AG10803 (cell line): ENCODE results near the gene SULT6B1.
"Not testable (repeated sequence)": the region's sequence is repeated elsewhere in the genome, so short reads cannot be mapped to it uniquely, and the experiment has no call there.

Experiments
- DNase-seq: peaks from one replicate; pipeline ENCODE4 v3.0.0; 2010; ENCODE audit warnings: low read depth
- H3K4me3 ChIP-seq: 2 replicates; pipeline ENCODE4 v1.5.1; 2011; ENCODE audit warnings: mild to moderate bottlenecking, low read length, control low read depth
- TF ChIP-seq, protein P1 (sequence below): conservative IDR thresholded peaks from 2 replicates; pipeline ENCODE4 v1.5.1; 2011; ENCODE audit warnings: mild to moderate bottlenecking, low read length, control low read depth, inconsistent platforms

Gene SULT6B1, protein sequence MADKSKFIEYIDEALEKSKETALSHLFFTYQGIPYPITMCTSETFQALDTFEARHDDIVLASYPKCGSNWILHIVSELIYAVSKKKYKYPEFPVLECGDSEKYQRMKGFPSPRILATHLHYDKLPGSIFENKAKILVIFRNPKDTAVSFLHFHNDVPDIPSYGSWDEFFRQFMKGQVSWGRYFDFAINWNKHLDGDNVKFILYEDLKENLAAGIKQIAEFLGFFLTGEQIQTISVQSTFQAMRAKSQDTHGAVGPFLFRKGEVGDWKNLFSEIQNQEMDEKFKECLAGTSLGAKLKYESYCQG

DNA sequence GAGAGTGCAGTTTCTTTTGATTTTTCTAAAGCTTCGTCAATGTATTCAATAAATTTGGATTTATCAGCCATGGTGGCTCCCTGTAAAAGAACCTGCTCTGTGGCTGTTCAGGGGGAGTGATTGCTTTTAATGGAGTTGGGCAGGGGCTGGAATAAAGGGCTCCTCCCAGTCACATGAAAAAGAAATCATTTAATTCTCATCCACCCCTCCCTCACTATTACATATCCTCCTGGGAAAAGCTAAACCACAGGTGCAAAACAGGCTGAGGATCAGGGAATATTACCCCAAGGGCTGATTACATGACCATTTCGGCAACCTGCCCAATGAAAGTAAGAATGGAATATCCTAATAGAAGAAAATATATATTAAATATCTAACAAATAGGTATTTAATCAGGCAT, at the start of gene SULT6B1:
TSS of gene SULT6B1 (minus strand) at position 101 of the 400 bp plus-strand sequence. CDS start at position 71, 30 bp downstream.
- DNase-seq, result no peak
- no peak within 1 kb of the TSS for H3K4me3 ChIP-seq
- TF ChIP-seq, protein P1, sequence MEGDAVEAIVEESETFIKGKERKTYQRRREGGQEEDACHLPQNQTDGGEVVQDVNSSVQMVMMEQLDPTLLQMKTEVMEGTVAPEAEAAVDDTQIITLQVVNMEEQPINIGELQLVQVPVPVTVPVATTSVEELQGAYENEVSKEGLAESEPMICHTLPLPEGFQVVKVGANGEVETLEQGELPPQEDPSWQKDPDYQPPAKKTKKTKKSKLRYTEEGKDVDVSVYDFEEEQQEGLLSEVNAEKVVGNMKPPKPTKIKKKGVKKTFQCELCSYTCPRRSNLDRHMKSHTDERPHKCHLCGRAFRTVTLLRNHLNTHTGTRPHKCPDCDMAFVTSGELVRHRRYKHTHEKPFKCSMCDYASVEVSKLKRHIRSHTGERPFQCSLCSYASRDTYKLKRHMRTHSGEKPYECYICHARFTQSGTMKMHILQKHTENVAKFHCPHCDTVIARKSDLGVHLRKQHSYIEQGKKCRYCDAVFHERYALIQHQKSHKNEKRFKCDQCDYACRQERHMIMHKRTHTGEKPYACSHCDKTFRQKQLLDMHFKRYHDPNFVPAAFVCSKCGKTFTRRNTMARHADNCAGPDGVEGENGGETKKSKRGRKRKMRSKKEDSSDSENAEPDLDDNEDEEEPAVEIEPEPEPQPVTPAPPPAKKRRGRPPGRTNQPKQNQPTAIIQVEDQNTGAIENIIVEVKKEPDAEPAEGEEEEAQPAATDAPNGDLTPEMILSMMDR, result no peak

DNA sequence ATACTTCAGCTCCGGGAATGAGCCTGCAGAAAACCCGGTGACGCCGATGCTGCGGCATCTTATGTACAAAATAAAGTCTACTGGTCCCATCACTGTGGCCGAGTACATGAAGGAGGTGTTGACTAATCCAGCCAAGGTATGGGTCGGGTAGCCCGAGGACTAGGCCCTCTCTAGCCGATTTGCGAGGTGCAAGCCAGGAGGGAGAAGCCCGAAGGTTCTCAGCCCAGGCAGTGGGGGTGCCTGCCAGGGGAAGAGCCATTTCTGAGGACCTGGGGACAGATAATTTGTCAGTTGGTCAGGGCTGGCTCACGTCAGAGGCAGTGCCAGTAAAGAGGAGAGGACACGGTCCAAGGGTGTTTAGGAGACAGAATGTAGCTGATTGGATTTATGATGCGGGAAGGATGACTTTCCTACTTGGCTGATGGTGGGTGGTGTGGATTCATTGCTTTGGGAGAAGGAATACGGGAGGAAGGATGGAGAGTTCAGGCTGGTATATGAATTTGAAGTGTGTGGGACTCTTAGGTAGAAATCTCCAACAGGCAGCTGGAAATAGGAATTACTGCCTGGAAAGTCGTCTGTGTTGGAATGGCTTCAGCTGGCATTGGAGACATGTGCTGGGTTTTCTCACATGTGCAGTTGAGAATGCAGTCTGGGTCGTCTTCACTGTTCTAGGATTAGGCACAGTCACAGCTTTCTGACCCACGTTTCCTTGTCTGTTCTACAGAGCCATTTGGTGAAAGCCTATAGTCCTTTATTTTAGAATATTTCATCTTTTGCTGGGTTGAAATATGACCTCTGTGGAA, 43.9 kb upstream of the SULT6B1 start:
- DNase-seq, result peak; percentile 70

DNA sequence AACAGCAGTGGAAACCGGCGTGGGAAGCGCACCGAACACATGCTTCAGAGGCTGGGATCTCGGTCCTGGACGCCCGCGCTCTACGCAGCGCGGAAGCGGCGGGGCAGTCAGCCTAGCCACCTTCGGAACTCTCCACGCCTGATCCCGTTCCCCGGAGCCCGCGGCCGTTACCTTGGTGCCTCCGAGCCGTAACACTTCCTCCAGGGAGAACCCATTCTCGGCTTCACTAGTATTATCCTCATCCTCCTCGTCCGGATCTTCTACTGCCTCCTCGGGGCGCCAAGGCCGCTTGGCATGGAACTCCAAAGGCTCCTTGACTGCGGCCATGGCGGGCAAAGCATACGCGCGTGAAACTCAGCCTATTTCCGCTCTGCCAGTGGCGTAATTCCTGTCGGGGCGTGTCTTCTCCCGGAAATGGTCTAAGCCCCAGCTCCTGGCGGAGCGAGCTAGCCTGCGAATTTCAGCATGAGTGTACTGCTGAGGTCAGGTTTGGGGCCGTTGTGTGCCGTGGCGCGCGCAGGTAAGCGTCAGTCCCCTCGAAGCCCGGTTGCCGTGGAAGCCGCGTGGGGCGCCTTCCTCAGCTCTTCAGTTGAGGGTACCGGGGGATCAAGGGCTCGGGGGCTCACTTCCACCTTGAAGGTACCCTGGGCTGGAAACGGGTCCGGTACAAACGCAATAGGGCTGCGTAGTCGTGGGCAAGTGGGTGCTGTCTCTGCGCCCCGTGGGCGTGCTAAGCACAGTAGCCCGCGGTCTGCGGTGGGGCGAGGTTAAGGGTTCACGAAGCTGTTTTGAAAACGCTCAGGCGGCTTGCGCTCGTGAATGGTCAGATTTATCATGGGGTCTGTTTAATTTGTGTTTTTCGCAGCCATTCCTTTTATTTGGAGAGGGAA, 43.0 kb upstream of the SULT6B1 start, which contains the start of the genes CEBPZ and NDUFAF7:
TSS of gene CEBPZ (minus strand) at position 356 of the 890 bp plus-strand sequence. CDS start at position 327, 29 bp downstream.
TSS of gene NDUFAF7 (plus strand) at position 418 of the 890 bp plus-strand sequence. CDS start at position 466, 48 bp downstream.
- H3K4me3 ChIP-seq, result peak within 1 kb of the TSS; percentile 97
- DNase-seq, result peak; percentile 89
- TF ChIP-seq, protein P1, result no peak

More for the DNA sequence above, 43.9 kb upstream of the SULT6B1 start:
- TF ChIP-seq, protein P1, result no peak
- H3K4me3 ChIP-seq, result peak overlapping the region; percentile 97

DNA sequence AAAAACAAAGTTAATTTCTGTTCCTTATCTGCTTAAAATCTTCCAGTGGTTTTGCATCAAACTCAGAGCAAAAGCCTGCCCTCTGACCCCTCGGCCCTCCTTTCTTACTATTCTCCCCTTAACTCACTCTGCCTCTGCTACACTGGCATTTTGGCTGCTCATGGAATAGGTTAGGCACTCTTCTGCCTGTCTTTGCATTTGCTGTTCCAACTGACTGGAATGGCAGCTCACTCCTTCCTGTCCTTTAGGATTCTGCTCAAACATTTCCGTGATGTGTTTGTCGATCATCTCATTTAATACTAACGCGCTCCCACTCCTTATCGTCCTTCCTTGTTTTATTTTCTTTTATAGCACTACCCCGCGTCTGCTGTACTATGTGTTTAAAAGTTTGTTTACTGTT, 42.1 kb upstream of the SULT6B1 start:
- DNase-seq, result peak; percentile 5
- peak overlapping the region; percentile 97 for H3K4me3 ChIP-seq
- TF ChIP-seq, protein P1, result no peak

DNA sequence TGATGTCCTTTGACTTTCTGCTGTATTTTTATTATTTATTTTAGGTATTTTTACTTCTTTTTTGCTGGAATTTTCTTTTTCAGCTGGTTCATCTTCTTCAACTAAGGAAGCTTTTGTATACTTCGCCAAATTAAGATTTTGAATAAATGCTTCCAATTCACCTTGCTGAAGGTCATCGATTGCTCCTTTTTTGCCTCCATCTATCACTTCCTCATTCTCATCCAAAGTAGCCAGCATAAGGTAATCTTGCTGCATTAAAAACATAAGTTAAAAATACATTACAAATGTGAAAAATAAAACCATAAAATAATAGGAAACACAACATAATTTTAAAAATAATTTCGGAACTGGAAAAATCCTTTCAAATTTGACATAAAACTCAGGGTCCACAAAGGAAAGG, 40.3 kb upstream of the SULT6B1 start:
- H3K4me3 ChIP-seq, result no peak overlapping the region
- TF ChIP-seq, protein P1, result no peak

DNA sequence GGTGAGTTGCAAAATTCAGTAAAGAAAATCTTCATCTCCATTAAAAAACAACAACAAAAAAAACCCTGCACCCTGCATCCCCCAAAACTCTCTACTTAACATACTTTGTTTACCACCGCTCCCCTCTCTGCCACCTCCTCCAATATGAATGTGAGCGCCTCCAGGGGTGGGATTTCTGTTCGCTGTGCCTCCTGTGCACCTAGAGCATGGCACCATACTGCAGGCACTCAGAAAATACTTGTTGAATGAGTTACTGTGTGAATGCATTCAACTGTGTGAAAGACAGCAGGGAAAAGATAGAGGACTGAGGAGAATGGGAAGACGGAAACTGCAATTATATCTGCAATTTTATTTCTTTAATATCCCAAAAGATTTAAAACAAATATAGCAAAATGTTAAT, 38.4 kb upstream of the SULT6B1 start:
- TF ChIP-seq, protein P1, result no peak
- DNase-seq, result no peak
- H3K4me3 ChIP-seq, result no peak overlapping the region

More for the DNA sequence above, 40.3 kb upstream of the SULT6B1 start:
- DNase-seq, result no peak

DNA sequence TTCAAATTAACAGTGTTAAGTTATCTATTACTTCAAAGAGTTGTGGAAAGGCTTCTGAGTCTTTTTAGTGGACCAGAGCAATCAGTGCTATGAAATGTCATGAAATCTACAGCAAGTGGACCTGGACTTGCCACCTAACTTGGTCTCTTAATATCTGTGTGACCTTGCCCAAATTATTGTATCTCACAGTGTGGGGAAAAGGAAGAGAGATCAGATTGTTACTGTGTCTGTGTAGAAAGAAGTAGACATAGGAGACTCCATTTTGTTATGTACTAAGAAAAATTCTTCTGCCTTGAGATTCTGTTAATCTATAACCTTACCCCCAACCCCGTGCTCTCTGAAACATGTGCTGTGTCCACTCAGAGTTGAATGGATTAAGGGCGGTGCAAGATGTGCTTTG, 36.7 kb upstream of the SULT6B1 start:
- H3K4me3 ChIP-seq, DNase-seq: not testable (repeated sequence)
